GF-D8 (cell line): ENCODE data around the gene ZFPM1.
"Not testable (repeated sequence)": the region's sequence is repeated elsewhere in the genome, so short reads cannot be mapped to it uniquely, and the experiment has no call there.

Experiments
- DNase-seq: peaks from one replicate; lab custom pipeline; 2025; lab: John Stamatoyannopoulos, UW

Gene ZFPM1

GRCh38 chr16:88478889-88479792, 26.1 kb downstream of the ZFPM1 start:
- no peak for DNase-seq

DNA sequence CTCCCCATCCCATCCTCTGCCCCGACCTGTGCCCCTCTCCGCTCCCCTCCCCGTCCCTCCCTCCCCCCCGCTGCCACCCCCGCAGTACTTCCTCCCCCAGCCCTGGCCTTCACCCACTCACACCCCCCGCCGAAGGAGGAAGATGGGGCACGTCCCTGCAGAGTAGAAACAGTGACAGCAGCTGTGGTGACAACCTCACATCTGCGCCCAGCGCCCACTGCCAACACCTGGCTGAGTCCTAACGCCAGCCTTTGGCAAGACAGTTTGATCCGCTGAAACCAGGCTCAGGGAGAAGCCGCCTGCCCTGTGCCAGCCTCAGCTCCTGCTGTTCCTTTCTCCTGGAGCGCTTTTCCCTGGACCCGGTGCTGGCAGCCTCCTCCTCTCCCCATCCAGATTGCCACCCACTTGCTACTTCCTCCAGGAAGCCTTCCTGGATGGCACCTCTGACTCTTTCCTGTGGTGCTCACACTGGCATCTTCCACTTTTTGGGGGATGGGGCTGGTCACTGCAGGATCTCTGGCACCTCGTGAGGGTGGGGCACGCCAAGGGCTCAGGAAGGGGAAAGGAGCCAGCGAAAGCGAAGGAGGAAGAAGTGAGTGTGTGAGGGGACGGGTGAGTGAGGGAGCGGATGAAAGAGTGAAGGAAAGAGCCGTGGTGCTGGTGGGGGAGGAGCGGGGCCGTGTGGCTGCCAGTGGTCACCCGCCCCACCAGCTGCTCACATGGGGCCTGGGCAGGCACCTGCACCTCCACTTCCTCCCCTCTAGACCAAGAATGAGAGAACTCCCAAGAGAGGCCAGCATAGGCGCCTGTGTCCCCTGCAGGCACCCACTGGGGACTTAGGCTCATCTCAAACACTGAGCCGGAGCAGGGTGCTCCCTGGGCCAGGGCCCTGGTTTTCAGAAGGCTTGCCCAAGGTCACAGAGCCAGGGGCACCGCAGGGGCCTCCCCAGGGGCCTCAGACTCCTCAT, 27.0 kb downstream of the ZFPM1 start:
- DNase-seq = peak; percentile 33

GRCh38 chr16:88480829-88481228, 27.7 kb downstream of the ZFPM1 start:
- DNase-seq = no peak

DNA sequence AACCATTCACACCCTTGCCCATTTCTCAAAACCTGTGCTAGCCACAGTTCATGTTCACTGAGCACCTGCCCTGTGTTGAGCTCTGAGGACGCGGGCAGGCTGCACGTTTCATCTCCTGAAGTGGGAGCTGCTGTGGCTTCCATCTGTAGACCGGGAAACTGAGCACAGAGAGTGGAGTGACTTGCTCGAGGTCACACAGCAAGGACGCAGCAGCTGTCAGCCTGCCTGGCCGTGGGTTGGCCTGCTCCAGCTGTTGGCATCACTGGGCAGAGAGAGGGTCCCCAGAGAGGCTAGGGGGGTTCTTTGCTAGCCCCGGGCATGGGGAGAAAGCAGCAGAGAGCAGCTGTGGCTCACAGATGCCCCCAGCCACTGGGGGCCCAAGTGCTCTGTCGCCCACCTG, 28.8 kb downstream of the ZFPM1 start:
- no peak for DNase-seq

DNA sequence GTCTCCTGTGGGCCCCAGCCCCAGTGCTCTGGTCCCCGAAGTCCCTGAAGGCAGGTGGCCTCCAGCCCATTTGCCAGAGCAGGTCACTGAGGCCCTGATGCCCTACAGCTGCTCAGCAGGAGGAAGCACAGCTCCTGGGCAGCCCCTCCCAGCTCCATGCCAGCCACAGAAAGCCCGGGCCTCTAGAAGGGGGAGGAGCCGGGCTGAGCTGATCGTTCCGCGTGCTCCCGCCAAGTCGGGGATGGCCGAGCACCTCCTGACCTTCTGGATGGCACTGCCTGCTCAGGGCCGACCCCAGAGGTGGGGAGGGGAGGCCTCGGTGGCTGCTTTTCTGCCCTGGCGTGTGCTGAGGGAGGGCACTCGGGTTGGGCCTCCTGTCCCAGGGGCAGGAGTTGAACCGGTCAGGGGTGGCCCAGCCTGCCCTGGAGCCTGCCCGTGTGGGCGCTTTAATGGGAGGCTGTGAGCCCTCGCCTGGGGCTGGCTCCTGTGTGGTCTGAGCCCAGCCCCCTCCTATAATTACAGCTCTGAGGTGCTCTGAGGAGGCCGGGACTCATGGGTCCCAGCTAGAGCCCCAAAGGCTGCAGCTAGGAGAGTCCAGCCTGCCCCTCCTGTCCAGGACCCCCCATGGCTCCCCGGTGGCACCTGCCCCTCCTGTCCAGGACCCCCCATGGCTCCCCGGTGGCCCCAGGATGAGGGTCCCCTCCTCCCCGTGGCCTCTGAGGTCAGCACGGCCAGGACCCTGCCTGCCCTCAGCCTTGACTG, 29.7 kb downstream of the ZFPM1 start:
- DNase-seq = no peak

- no peak for DNase-seq
These were observed 30.2 kb downstream of the ZFPM1 start for GRCh38 chr16:88483392-88483641.

DNA sequence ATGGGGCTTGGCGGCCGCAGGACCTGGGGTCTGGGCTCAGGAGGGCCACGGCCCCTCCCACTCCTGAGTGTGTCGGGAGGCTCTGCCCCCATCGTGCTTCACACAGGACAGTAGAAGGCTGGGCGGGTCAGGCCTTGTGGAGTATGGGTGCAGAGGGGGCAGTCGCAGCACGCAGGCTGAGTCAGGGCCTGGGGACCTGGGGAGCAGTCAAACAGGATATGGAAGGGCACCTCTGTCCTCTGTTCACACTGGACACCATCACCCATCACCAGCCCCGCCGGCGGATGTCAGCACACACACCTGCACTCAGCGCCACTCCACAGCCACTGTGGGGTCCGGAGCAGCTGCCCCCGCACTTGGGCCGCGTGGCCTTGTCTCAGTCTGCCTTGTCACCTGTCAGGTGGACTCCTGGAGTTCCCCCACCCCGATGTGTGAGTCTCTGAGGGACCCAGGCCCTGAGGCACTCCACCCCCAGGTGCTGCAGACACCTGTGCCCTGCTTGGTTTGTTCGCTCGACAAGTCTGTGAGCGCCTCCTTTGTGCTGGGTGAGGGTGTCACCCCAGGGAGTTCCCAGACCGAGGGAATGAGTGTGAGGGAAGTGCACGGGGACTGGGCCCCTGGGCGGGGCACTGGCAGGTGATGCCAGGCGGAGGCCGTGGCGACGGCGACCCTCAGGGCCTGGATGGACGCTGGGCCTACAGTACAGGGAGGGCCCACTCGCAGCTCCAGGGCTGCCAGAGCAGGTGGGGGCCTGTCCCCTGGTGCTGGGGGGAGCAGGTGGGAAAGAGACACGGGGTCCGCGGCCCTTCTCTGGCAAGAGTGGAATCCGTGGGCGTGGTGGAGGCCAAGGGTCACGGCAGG, 31.7 kb downstream of the ZFPM1 start:
- no peak for DNase-seq

DNA sequence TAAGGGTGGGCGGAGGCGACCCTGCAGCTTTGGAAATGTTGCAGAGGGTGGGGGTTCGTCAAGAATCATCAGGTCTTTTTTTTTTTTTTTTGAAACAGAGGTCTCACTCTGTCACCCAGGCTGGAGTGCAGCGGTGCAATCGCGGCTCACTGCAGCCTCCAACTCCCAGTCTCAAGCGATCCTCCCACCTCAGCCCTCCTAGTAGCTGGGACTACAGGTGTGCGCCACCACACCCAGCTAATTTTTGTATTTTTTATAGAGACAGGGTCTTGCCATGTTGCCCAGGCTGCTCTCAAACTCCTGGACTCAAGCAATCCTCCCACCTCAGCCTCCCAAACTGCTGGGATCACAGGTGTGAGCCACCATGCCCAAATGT, 32.3 kb downstream of the ZFPM1 start:
- not testable (repeated sequence) for DNase-seq

DNA sequence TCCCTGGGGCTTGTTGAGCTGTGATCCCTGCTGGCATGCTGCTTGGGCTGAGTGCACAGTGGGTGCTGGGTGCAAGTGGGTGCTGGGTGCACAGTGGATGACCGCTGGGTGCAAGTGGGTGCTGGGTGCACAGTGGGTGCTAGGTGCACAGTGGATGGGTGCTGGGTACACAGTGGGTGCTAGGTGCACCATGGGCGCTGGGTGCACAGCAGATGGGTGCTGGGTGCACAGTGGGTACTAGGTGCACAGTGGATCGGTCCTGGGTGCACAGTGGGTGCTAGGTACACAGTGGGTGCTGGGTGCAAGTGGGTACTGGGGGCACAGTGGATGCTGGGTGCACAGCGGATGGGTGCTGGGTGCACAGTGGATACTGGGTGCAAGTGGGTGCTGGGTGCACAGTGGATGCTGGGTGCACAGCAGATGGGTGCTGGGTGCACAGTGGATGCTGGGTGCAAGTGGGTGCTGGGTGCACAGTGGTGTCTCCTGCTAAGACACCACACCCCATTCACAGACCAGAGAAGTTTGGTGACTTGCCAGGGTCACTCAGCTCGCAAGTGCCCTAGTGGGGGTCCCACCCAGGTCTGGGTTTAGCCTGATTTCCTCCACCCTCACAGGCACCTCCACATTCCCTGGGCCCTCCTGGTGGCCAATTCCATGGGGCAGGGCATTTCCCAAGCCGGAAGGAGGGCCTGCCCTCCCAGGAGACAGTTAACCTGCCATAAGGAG, 33.5 kb downstream of the ZFPM1 start:
- no peak for DNase-seq

DNA sequence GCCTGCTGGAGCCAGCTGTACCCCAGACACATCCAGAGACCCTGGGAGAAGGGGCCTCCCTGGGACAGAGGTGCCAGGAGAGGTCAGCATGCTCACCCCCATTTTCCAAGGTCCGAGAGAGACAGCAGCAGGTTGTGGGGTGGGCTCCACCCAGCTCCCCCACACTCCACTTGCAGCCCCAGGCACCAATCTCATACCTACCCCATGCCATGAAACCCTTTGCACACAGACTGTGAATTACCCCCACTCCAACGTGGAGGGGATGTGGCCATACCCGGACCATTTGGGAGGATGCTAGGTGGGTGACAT, 34.0 kb downstream of the ZFPM1 start:
- DNase-seq = no peak

- no peak for DNase-seq
These were observed 35.1 kb downstream of the ZFPM1 start for GRCh38 chr16:88487920-88488851.

DNA sequence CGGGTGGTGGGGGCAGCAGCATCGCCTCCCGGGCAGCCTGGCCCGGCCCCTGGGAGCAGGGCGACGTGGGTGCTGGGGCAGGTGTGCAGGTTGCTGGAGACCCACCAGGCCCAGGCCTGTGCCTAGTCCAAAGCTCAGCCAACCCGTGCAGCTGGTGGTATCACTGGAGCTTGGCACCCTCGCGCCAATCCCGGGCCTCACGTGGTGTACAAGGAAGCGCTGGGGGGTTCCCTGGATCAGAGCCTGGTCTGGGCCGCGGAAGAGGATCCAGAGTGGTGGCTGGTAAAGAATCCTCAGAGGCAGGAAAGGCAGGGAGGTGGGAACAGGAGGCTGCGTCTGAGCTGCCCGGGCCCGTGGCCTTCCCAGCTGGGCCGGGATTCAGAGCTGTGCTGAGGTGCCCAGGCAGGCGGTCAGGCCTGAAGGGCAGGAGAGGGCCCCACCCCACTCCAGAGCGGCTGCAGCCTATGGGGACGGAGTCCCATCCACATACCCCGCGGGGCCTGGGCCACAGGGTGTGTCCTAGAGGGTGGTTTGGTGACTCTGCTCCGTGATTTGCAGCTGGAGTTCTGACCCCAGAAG, 36.2 kb downstream of the ZFPM1 start:
- DNase-seq = no peak

- no peak for DNase-seq
These were observed 38.0 kb downstream of the ZFPM1 start for GRCh38 chr16:88491001-88491559.

DNA sequence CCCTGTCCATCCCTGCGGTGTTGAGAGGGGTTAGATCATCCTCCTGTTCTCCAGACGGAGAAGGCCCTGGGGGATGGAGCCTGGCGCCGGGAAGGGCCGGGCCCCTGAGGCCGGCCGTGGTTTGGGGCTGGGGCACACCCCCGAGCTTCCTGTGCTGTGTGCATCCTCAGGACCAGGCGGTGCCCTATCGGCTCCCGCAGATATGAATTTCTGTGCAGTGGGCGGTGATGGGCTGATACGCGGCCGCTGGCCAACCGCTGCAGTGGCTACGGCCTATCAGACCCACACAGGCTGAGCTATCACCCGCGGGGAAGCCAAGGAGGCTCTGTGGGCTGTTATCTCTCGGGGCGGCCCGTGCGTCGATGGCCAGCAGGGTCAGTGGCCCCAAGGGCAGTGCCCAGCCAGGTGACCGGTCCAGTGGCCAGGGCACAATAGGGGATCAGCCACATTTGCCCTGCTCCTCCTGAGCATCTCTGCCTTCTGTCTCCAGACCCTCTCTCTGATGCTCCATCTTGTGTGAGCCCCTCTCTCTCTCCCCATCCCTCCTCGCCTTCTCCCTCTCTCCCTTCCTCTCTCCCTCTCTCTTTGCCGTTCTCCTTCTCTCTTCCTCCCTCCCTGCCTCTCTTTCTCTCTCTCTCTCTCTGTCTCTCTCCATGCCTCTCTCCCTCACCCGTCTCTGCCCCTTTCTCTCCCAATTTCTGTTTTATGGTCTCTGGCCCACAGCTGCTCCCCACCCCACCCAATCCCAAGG, 38.7 kb downstream of the ZFPM1 start:
- no peak for DNase-seq

DNA sequence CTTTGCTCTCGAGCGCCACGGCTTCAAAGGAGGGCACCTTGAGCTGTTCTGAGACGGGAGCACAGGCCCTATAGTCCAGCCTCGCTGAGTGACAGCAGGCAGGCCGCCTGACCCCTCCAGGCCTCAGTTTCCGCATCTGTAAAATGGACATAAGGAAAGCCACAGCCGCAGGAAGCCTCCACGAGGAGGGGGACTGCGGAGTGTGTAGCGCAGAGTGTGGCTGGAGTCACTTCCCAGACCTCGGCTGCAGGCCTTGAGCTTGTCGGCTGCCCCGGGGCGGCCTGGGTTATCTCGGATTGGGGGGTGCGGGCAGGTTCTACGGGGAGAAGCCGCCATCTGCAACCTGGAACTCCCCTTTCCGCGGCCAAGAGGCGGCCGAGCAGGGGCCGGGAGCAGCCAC, 40.8 kb downstream of the ZFPM1 start:
- DNase-seq = no peak

DNA sequence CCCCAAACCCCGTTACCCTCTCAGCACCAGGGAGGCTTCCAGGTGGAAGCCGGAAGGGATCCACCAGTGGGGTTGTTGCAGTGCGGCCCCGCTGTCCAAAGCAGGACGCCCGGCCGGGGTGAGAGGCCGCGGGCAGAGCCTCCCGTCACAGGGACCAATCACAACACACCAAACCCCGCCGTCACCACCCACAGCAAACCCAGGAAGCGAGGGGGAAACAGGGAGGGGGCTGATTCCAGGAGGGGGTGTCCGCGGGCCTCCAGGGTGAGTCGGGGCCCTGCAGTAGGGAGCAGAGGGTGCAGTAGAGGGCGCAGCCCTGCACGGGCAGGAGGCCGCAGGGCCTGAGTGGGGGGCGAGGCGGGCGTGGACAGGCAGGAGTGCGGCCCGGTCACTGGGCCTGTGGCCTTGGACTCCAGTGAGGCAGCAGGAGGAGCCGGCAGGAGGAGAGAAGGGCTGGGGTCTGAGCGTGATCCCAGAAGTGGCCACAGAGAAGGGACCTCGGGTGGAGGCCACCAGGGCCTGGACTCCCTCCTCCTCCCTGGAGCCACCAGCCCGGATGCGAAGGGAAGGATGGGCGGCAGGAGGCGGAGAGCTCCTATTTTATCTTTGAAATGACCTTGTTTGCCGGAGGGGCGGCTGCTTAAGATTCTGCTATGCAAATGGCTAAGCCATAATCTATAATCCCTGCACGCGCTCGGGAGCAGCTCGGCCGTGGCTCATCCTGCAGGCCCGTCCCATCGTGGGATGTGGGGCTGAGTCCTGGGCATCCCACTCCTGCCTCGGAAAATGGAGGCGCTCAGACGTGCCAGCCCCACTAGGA, 41.5 kb downstream of the ZFPM1 start:
- no peak for DNase-seq

GRCh38 chr16:88495268-88495772, 42.2 kb downstream of the ZFPM1 start:
- DNase-seq = no peak
